ENCODE measurements around the gene APOBEC3G.

GRCh38 chr22:39108487-39108886 lies 31.4 kb downstream of the APOBEC3G start:
- TF ChIP-seq POLR2A (IDR thresholded peaks at IDR 0.05) (no peak), CTCF (IDR thresholded peaks at IDR 0.05) (no peak), EP300 (IDR thresholded peaks at IDR 0.05) (no peak)

Measured in ovary (tissue), 3 donors.